GM19324 (cell line): ENCODE results near the gene ADAMTSL1.
"Not testable (repeated sequence)": the region's sequence is repeated elsewhere in the genome, so short reads cannot be mapped to it uniquely, and the experiment has no call there.

Source experiments
- ATAC-seq: cut with Tn5 transposase; IDR thresholded peaks from one replicate; pipeline ENCODE4 v1.9.1; 2021; ENCODE audit warnings: mild to moderate bottlenecking, moderate library complexity; ENCODE audit not compliant: unreplicated experiment, low FRiP score

Gene ADAMTSL1

DNA sequence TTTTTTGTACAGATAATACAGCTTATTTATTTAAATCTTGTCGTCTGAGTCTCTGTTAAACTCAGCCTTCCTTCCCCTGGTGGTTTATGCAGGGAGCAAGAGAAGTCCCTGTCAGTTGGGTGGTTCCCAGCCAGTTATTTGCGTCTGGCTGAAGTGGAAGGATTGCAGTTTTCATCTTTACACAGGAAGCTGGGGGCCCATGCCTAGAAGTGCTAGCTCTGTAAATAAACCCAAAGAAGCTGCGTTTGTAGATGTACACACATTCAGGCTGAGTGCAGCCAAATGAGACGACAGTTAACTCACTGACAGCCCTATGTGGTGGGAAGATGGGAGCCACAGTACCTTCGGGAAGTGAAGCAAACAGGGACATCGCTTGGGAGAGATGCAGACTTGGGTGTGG, 437.0 kb downstream of the ADAMTSL1 start:
- ATAC-seq, result no peak

DNA sequence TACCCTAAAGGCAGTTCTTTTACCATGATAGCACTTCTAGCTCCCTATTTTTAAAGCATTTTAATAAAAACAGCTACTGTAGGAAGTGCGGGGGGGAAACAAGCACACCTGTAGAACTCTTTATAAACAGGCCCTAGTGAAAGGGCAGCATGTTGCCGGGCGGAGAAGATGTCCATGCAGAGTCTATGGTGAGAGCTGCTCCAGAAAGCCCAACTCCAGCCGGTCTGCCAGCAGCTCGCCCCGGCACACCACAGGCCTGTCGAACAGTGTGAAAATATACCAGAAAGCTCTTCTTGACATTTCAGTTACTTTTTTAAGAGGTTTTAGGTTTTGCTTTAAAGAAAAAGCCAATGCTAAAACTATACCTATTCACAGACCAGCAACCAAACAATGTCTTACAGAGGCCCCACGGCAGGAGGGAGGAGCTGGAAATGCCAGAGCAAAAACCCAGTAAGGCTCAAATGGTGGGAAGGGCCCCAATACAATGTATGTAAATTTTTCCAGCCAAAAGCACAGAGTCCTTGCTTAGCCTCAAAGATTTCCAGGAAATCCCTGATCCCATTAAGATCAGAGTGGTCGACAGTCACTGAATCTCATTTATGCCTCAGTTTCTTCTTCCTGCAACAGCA, 437.9 kb downstream of the ADAMTSL1 start:
- no peak for ATAC-seq

DNA sequence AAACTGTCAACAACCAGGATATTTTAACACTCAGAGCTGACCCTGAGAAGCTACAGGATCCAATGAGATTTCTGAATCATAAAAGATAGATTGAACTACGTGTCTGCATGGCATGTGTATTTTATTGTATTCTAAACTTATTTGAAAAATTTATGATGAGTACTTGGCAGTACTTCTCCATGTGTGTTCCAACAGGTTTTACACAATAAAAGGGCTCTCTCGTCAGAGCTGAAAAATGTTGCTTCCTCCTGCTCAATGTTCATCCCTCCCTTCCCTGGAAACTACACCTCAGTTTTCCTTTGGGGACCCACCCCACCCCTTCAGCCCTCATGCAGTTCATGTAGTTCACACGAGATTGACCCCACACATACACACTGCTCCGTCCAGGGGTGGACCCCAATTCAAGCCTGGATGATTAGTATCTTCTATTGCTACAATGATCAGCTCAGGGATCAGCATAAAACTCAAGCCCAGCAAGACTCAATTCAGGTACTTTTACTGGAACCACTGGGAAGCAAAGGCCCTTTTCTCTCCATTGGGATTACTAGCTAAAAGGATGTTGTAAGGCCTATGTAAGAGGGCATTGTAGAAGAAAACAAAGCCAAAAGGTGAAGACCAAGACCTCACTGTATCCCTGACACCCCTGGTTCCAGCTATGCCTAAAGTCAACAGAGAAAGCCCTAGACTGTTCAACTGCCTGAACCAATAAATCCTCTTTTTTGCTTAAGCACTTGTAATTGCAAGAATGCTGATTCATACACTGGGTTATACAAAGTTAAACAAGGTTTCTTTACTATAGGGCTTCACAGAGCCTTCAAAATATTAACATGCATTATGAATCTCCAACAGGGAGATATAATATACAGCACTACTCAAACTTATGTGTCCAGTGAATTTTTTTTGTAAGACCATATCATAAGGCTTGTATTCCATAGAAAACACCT, 446.5 kb downstream of the ADAMTSL1 start:
- ATAC-seq, result no peak

DNA sequence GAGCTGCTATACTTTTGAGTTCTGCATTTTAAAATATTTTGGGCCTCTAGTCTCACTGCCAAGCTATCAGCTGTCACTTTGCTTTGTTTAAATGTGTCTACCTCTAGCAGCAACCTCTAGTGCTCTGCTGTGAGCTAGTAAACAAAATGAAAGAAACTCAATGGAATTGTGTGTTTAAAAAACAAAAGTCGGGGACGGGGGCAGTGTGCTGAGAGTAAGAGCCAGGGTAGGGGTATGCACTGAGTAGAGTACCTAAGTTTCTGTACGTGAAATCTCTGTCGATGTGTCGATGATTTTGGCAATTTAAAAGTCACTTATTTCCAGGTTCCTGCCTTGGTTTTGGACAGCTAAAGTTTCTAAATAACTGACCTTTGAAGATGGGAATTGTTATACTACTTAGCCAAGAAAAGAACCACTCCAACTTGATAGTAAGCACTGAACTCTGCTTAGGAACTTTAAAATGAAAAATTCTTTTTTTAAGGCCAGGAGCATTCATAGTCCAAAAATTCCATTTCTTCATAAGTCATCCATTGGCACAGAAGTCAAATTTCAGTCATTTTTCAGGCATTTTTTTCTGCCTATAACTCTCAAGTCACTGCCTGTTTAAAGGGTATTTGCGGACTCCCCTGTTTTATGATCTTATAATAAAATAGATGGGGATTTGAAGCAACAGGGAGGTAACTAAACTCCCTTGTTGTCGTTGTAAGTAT, 447.6 kb downstream of the ADAMTSL1 start:
- ATAC-seq, result no peak

DNA sequence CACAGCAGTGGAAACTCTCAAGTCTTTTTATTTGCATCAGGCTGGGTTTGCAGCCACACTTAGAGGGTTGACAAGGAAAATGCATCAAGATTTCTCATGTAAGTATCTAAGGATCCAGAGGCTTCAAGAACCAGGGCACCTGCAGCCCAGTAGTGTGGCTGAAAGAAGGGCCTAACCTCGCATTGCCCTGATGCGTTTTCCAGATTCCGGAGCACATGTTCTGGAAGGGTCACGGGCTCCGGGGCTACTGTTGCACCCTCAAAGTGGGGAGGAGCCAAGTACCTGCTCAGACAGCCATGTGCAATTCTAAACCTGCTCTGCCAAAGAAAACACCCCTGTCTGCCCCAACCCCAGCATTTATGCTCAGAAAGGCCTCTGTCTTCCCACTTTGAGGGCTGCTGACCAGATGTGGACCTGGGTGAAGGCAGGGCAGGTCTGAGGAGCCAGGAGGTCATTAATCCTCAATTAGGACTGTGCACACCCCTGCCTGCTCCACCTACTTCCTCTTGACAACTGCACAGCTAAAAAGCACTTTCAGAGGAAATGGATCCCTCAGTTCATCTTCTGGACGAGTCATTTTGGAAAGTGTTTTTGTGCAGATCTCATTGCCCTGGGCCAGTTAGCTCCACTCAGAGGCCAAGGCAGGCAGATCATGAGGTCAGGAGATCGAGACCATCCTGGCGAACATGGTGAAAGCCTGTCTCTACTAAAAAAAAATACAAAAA, 448.4 kb downstream of the ADAMTSL1 start:
- no peak for ATAC-seq

DNA sequence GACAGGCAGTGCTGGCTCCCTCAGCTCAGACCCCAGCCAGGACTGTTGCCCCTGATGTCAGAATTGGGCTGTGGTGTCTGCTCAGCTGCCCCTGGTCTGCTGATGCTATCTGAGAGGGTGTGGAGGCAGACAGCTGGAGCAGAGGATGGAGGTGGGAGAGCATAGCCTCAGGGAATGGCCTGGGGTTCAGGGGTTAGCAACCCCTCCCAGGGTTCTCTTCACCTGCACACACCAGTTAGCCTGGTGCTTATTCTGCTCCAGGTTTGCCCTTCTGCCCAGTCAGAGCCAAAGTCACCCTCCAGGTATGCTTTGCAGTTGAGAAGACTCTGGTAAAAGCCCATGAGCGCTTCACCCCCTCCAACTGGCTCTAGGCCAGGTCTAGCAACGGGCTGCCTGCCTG, 449.2 kb downstream of the ADAMTSL1 start:
- ATAC-seq, result no peak

DNA sequence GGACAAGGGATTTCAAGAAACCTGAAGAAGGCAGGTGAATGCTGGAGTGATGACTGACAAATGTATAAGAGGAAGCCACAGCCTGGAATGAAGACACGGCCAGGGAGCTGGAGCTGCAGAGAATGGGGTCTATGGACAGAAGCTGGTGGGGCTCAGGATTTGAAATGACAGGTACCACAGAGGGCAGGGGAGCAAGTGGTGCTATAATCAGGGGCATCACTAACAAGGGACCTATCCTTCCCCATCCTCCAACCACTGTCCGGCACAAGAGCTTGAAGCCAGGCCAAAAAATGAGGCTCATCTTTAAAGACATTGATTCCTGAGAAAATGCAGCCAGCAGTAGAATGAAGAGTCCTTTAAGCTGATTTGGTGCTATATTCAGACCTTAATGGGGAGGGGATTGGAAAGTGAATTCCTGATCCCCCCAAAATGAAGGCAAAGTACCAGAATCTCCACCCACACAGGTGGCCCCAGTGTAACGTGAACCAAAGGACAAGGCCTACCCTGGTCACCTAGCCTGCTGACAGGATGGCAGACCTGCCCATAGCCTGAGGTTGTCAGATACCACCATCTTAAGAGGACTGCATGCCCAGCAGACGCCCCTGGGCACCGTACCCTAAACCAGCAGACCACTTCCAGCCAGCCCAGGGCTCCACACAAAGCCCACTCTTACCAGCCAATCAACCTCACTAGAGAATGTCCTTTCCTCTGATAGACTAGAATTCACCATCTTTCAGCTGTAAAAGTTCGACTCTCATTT, 449.9 kb downstream of the ADAMTSL1 start:
- ATAC-seq, result no peak

DNA sequence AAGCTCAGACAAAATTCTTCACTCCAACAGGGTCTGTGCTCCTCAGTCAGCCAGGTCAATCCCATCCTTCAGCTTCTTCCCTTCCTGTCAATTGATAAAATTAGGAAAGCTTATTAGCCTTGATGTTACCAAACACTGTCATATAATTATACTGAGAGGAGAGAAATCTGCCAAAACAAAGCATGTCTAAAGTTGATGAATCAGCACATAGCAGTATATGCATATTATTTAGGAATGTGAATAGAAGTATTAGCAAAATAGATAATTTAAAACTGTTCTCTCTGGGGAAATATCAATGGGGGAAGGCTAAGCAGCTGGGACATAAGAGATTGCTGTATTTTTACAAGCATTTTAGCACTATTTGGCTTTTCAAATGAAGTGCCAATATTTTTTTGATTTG, 451.9 kb downstream of the ADAMTSL1 start:
- ATAC-seq, result no peak

DNA sequence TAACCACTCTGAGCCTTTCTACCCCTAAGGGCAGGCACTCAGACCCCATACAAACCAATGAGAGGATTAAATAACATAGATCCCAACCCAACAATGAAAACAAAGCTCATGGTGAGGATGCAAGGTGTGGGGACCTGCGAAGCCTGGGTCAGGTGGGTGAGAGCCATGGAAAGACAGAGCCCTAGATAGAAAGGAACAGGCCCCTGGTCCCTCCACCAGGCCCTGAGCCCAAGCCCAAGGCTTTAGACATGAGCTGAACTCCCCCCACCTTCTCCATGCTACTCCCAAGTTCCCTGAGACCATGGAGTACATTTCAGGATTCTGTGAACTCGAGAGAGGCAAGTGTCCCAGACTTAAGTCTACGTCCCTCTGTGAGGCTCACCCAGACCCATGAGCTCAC, 452.6 kb downstream of the ADAMTSL1 start:
- ATAC-seq, result no peak

DNA sequence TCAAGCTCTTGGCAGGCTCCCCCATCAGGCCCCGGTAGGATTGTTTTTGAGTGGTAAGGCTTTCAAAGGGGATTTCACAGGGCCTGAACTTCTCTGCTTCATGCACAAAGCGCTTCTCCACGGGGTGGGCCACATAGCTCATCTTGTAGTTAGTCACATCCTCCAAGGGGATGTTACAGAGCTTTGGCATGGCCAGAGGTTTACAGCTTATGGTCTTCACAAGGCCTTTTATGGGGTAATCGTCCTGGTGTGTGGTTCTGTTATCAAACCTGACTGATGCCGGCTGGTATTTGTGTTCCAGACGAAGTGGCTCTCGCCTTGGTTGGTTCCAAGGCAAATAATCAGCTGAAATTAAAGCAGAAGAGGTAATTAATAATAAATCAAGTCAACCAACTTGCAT, 454.8 kb downstream of the ADAMTSL1 start:
- ATAC-seq, result no peak

DNA sequence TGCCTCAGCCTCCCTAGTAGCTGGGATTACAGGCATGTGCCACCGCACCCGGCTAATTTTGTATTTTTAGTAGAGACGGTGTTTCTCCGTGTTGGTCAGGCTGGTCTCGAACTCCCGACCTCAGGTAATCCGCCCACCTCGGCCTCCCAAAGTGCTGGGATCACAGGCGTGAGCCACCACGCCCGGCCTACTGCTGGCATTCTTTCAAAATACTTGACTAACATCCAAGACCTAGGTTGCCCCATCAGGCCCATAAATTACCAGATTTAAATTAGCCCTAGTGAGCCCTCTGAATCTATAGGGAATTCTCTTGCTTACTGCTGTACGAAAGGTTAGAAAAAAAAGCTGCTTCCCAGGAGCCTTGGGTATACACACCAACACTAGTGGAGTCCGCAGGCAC, 456.7 kb downstream of the ADAMTSL1 start:
- not testable (repeated sequence) for ATAC-seq

DNA sequence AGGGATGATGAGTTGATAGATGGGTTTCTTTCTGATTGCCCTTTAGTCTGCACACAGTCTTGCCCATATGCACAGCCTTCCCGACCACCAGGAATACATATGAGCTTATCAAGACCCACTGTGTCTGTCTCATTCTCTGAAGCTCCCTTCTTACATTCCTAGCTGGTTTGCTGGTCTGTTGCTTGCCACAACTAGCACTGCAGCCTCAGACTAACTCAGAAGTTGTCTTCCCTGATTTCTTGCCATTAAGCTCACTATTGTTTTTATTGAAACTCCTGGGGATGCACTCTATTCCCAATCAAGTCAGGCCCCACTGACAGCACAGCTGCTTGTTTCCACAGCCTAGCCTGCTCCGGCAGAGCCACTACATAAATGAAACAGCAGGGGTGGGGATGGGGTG, 461.6 kb downstream of the ADAMTSL1 start:
- no peak for ATAC-seq

DNA sequence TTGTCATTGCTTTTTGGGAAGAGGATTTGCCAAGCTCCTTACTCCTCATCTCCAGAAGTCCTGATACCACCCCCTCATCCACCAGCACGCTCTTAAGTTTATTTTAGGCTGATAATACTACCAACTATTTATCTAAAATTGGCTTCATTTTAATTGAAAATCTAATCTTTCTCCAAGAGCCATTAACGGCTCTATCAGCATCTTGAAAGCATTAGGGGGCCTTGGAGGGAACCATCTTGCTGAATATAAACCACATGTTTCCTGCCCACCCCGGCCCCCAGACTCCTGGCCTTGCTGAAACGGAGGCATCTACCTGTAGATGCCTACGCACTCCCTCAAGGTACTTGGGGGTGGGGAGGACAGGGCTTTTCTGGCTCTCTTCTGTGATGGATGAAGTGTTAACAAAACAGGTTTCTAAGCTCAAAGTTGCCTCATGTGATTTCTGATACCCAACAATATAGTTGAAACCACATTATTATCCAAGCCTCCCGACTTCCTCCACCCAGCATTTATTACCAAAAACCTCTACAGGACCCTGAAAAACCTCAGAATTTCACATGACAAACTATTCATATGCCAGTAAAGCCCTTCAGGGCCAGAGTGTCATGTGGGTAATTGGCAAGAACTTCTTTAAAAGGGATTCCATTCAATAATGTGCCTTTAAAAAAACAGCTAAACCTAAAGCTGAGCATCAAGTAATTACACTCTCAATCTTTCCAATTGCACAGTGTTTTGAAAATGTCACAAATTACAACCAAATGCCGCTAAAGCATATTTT, 462.3 kb downstream of the ADAMTSL1 start:
- no peak for ATAC-seq

DNA sequence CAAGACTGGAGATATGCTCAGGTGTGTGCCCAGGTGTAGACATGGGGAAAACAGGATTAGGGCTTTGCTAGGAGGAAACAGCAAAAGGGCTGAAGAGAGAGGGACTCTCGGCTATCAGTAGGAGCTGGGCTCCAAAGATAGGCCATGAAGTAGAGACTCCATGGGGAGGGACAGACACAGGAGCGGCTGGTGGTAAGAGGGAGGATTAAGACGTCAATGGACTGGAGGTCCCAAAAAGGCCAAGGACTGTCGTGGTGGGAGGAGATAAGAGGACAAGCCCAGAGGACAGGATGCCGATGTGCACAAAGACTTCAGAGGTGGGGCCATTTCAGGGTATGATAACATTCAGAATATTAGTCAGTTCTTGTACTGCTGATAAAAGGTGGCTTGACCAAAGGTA, 466.0 kb downstream of the ADAMTSL1 start:
- no peak for ATAC-seq

DNA sequence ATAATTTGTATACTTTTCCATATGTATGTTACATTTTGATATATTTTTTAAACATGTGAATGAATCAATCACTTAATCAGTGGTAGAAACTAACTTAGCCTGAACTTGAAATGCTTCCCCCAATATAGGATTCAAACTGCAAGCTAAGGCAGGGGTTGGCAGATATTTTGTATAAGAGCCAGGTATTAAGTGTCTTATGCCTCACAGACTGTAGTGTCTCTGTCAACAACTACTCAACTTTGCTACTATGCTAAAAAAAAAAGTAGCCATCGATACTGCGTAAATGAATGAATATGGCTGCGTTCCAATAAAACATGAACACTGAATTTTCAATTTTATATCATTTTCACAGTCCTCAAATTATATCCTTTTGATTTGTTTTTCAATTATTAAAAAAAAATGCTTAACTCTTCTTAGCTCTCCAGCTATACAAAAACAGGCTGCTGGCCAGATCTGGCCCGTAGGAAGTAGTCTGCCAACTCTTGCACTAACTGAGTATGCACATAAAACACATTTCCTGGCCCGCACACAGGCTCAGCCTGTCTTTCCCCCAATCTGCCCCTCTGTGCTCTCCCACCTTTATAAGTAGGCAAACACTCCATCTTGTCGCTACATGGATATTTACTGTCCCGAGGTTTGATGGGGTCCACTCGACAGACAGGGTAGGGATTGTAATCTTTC, 467.2 kb downstream of the ADAMTSL1 start:
- ATAC-seq, result no peak

DNA sequence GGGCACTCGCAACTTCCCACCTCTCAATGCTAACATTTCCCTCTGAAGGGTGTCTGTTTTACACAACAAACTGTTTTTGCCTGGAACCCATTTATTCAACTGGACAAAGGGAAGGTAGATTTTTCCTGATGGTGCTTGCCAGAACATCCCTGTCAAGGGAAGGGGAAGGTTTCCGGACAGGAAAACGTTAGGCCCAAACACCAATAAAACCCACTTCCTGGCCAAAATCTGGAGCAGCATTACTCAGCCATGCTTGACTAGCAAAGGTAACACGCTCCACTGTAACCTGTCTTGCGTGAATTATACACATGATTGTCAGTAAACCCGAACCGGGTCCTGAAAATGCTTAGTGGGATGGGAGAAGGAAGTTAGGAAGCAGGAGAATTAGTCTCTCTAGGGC, 468.8 kb downstream of the ADAMTSL1 start:
- ATAC-seq, result no peak

DNA sequence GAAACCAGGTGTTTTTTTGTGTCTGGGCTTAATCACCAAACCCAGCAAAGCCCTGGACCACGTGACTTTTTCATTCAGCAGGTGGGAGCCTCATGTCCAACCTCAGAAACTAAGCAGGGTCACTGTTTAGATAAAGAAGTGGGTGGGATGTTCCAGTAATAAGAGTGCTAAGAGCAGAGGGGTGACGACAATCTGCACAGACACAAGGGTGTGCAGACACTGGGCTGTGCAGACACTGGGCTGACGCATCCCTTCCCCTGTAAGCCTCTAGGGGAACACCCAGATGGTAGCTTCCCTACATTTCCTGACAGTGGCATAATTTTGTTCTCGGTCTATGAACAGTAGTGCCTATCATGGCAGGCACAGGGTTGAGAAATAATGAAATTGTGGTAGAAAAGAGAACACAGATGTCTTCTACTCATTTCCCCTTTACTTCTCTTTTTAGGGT, 474.0 kb downstream of the ADAMTSL1 start:
- ATAC-seq, result no peak

DNA sequence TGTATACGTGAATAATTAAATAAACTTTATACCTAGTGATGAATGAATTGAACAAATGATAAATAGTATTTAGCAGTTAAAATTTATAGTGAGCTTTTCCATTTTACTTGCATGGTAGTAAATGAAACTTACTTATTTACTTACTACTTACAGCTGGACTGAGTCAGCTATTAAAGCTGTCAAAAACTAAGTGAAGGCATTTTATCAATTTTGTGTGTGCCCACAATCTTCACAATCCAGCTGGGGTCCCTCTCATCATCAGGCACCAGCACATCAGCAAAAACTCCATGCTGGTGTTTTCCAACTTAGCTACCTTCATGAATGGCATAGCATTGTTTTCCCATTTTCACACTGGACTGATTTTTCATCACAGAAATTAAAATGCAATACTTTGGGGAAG, 478.0 kb downstream of the ADAMTSL1 start:
- no peak for ATAC-seq

DNA sequence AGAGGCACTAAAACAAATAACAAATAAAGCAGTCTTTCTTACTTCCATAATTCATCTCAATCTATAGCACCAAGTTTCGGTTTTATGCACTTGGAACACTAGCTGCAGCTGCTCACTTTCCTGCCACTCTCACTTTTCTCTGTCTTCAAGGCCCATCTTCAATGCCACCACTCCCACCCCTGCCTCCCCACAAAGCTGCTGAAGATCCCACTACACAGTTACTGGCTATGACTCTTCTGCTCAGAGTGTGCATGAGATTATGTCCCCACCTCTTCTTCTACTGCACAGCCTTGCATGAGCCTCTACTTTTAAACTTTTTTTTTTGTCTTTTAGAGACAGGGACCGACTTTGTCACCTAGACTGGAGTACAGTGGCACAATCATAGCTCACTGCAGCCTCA, 481.7 kb downstream of the ADAMTSL1 start:
- ATAC-seq, result no peak
